HepG2 (cell line): ENCODE measurements around the gene CRABP1. TPM values are rescaled to one million over a fixed set of nuclear protein-coding genes. Genes with fewer than 3 reads are reported as not detected.

Experiments used
- ATAC-seq: fragments of 200-7000 bp; cut with Tn5 transposase; 3 replicates; pipeline ENCODE4 v1.9.1; 2020; ENCODE audit warnings: mild to moderate bottlenecking, moderate library complexity
- BruUV-seq: library from RNA; stranded (reverse); fragments of 400-500 nt; replicated peaks from 2 replicates; lab custom pipeline; 2021; lab: Mats Ljungman, UMichigan
- CTCF ChIA-PET: fragments of 300-600 bp; formaldehyde crosslinking; extraction: SDS; loops from one replicate; lab custom pipeline; 2021; ENCODE audit warnings: low total read pairs, inconsistent platforms, low intra/inter-chr PET ratio; lab: Yijun Ruan, JAX
- POLR2A ChIA-PET: fragments of 350-600 bp; sonication (Branson Sonifier 250); formaldehyde crosslinking; loops from one replicate; lab custom pipeline; 2020; ENCODE audit warnings: antibody characterized with exemption, inconsistent platforms; lab: Yijun Ruan, JAX
- DNase-seq: peaks from one replicate; pipeline ENCODE4 v3.0.0-alpha.2; 2015; ENCODE audit warnings: low spot score
- FAIRE-seq: peaks from 3 replicates; lab custom pipeline; 2011; peaks lifted over from hg19 to GRCh38; lab: Jason Lieb, UNC
- H2AFZ ChIP-seq: one replicate; pipeline ENCODE4 v1.6.1; 2011; ENCODE audit warnings: low read length, inconsistent platforms
- H3K27ac ChIP-seq: fragments of 300-600 bp; 3 replicates; pipeline ENCODE4 v1.8.0; 2011; ENCODE audit warnings: mixed run types, mild to moderate bottlenecking, mixed read lengths, low read length, inconsistent platforms; ENCODE audit not compliant: insufficient read depth; ENCODE audit errors: extremely low read length
- H3K27me3 ChIP-seq, 2 experiments: fragments of 200-600 bp in 1 of 2; 2 replicates in 1 of 2; 3 replicates in 1 of 2; pipeline versions ENCODE4 v1.6.0 to v1.8.0; 2011; ENCODE audit warnings: low read length in 2 of 2, mild to moderate bottlenecking in 2 of 2, moderate library complexity in 2 of 2, inconsistent platforms in 1 of 2; ENCODE audit not compliant: insufficient read depth in 2 of 2, control insufficient read depth in 1 of 2
- H3K36me3 ChIP-seq, 2 experiments: fragments of 200-600 bp in 1 of 2; replicated peaks in 1 of 2; 2 replicates in 1 of 2; 3 replicates in 1 of 2; pipeline versions ENCODE4 v1.5.1 to v1.8.0; 2011; ENCODE audit warnings: low read length in 2 of 2, inconsistent platforms in 1 of 2; ENCODE audit not compliant: insufficient read depth in 2 of 2, control insufficient read depth in 1 of 2
- H3K4me1 ChIP-seq: 2 replicates; pipeline ENCODE4 v1.5.1; 2012; ENCODE audit warnings: low read length, inconsistent platforms; ENCODE audit not compliant: insufficient read depth
- H3K4me2 ChIP-seq: 2 replicates; pipeline ENCODE4 v1.6.0; 2011; ENCODE audit warnings: low read depth, low read length, inconsistent platforms
- H3K4me3 ChIP-seq, 3 experiments: fragments of 200-600 bp in 1 of 3; sonication (generic), shearing (Covaris generic) in 1 of 3; replicated peaks in 1 of 3; 2 replicates each; pipeline ENCODE4 v1.5.1; 2011 to 2016; ENCODE audit warnings: low read length in 3 of 3, inconsistent platforms in 2 of 3, low read depth in 2 of 3, mild to moderate bottlenecking in 2 of 3, control low read depth in 1 of 3, mixed read lengths in 1 of 3; ENCODE audit not compliant: insufficient read depth in 1 of 3
- H3K79me2 ChIP-seq: one replicate; pipeline ENCODE4 v1.6.1; 2011; ENCODE audit warnings: low read length, inconsistent platforms; ENCODE audit not compliant: insufficient read depth
- H3K9ac ChIP-seq: 2 replicates; pipeline ENCODE4 v1.6.0; 2011; ENCODE audit warnings: mild to moderate bottlenecking, low read depth, low read length, inconsistent platforms; ENCODE audit not compliant: insufficient read depth
- H3K9me3 ChIP-seq: 2 replicates; pipeline ENCODE4 v1.5.1; 2012; ENCODE audit warnings: mild to moderate bottlenecking, low read length
- H4K20me1 ChIP-seq: 2 replicates; pipeline ENCODE4 v1.6.0; 2011; ENCODE audit warnings: inconsistent platforms, mild to moderate bottlenecking, low read length, moderate library complexity; ENCODE audit not compliant: insufficient read depth
- BRD4 ChIP-seq: sonication (generic); formaldehyde crosslinking; IDR thresholded peaks from 2 replicates; pipeline ENCODE4 v1.4.0; 2020; ENCODE audit warnings: missing genetic modification reagents
- CHD2 ChIP-seq: IDR thresholded peaks from 2 replicates; pipeline ENCODE4 v1.6.1; 2011; ENCODE audit warnings: low read depth, low read length, improper control_type of control experiment
- NFYB ChIP-seq: sonication (generic); formaldehyde crosslinking; IDR thresholded peaks from 2 replicates; pipeline ENCODE4 v1.4.0; 2020; ENCODE audit warnings: missing genetic modification reagents
- ZBTB20 ChIP-seq: sonication (generic); formaldehyde crosslinking; IDR thresholded peaks from 2 replicates; pipeline ENCODE4 v1.8.1; 2023; ENCODE audit warnings: missing genetic modification reagents, low read depth, mild to moderate bottlenecking, borderline replicate concordance
- ZNF20 ChIP-seq: sonication (generic); formaldehyde crosslinking; IDR thresholded peaks from 2 replicates; pipeline ENCODE4 v1.4.0; 2020; ENCODE audit warnings: mild to moderate bottlenecking, moderate library complexity, missing genetic modification reagents
- ZNF224 ChIP-seq: sonication (generic); formaldehyde crosslinking; IDR thresholded peaks from 2 replicates; pipeline ENCODE4 v1.5.0; 2020; ENCODE audit warnings: mild to moderate bottlenecking, missing genetic modification reagents
- ZNF446 ChIP-seq: sonication (generic); formaldehyde crosslinking; IDR thresholded peaks from 2 replicates; pipeline ENCODE4 v1.5.0; 2020; ENCODE audit warnings: mild to moderate bottlenecking, missing genetic modification reagents
- ZNF670 ChIP-seq: sonication (generic); formaldehyde crosslinking; IDR thresholded peaks from 2 replicates; pipeline ENCODE4 v1.8.0; 2022; ENCODE audit warnings: mild to moderate bottlenecking, missing genetic modification reagents, borderline replicate concordance
- ZNF720 ChIP-seq: sonication (generic); formaldehyde crosslinking; IDR thresholded peaks from 2 replicates; pipeline ENCODE4 v1.4.0; 2020; ENCODE audit warnings: missing genetic modification reagents
- ZSCAN30 ChIP-seq: sonication (generic); formaldehyde crosslinking; IDR thresholded peaks from 2 replicates; pipeline ENCODE4 v1.5.0; 2020; ENCODE audit warnings: mild to moderate bottlenecking, missing genetic modification reagents
- WGBS: methylation state at CpG from one replicate; pipeline ENCODE4 v1.1.6; 2017; ENCODE audit warnings: low lambda C conversion rate; 5-methylcytosine and 5-hydroxymethylcytosine counted together
- in situ Hi-C: cut with HindIII; loops from 2 replicates; pipeline ENCODE4 v1.10.0; 2017; ENCODE audit warnings: low pct_unique_long_range_greater_than_20kb; ENCODE audit not compliant: extremely low pct_ligation_motif_present
- intact Hi-C: fragments of 100-400 bp; cut with micrococcal nuclease; formaldehyde crosslinking; loops from one replicate; pipeline ENCODE4 v1.10.0; 2022; ENCODE audit not compliant: unreplicated experiment
- polyA plus RNA-seq, 8 experiments: library from polyadenylated mRNA; depleted of rRNA in 3 of 8; stranded (reverse) in 7 of 8; unstranded in 1 of 8; fragments of >200 nt; fragmentation: Illumina TruSeq in 4 of 8; extraction: Trizol in 4 of 8; gene quantifications; 2 replicates each; pipeline versions ENCODE4 v1.2.1 to v1.2.3, GENCODE V29; 2011 to 2016; ENCODE audit warnings: low read depth in 4 of 8, missing spikeins in 1 of 8, mixed read lengths in 1 of 8; ENCODE audit not compliant: insufficient read depth in 1 of 8
- total RNA-seq, 5 experiments: library from RNA; depleted of rRNA; stranded (reverse); fragments of >200 nt; fragmentation: Illumina TruSeq; extraction: Trizol; gene quantifications; 2 replicates each; pipeline ENCODE4 v1.2.3, GENCODE V29; 2016; ENCODE audit warnings: low read depth in 1 of 5
- TF ChIP-seq, protein P1 (sequence below): sonication (generic); formaldehyde crosslinking; IDR thresholded peaks from 2 replicates; pipeline ENCODE4 v1.5.1; 2020; ENCODE audit warnings: missing genetic modification reagents, mild to moderate bottlenecking, borderline replicate concordance
- TF ChIP-seq, protein P2 (sequence below): IDR thresholded peaks from 2 replicates; pipeline ENCODE4 v1.6.1; 2016; ENCODE audit warnings: missing biosample characterization, missing genetic modification reagents, low read depth
- TF ChIP-seq, protein P3 (sequence below): sonication (generic); formaldehyde crosslinking; IDR thresholded peaks from 2 replicates; pipeline ENCODE4 v1.5.0; 2020; ENCODE audit warnings: mild to moderate bottlenecking, missing genetic modification reagents

Gene CRABP1
- total and polyA plus RNA-seq, 2 of the 13 experiments (the other 11 are each of a cell fraction or from before 2014, with no cell fraction given), result not detected

DNA sequence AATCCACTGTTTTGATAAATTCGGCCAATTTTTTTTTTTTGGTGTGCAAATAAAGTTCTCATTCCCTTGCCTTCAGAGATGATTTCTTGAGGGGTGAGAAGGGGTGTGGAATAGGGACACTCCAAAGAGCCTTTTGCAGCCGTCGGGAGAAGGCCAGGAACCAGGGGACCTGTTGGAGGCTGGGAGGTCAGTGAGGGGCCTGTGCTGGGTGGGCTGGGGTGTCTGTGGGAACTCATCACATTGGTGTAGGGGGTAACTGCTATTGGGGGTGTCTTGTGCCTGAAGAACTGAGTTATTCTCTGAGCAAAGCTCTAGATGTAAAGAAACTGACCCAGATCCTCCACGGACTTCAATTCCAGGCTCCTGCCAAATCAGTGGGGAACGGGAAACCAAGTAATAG, 27.2 kb upstream of the CRABP1 start:
- FAIRE-seq, result no peak
- H2AFZ ChIP-seq, result no peak overlapping the region
- TF ChIP-seq, protein P1, sequence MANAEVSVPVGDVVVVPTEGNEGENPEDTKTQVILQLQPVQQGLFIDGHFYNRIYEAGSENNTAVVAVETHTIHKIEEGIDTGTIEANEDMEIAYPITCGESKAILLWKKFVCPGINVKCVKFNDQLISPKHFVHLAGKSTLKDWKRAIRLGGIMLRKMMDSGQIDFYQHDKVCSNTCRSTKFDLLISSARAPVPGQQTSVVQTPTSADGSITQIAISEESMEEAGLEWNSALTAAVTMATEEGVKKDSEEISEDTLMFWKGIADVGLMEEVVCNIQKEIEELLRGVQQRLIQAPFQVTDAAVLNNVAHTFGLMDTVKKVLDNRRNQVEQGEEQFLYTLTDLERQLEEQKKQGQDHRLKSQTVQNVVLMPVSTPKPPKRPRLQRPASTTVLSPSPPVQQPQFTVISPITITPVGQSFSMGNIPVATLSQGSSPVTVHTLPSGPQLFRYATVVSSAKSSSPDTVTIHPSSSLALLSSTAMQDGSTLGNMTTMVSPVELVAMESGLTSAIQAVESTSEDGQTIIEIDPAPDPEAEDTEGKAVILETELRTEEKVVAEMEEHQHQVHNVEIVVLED (CRISPR knock-in tag), result no peak
- TF ChIP-seq, protein P2, sequence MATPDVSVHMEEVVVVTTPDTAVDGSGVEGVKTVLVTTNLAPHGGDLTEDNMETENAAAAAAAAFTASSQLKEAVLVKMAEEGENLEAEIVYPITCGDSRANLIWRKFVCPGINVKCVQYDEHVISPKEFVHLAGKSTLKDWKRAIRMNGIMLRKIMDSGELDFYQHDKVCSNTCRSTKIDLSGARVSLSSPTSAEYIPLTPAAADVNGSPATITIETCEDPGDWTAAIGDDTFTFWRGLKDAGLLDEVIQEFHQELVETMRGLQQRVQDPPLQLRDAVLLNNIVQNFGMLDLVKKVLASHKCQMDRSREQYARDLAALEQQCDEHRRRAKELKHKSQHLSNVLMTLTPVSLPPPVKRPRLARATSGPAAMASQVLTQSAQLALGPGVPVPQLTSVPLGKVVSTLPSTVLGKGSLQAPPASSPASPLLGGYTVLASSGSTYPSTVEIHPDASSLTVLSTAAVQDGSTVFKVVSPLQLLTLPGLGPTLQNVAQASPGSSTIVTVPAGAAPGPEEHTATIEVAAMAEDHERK (CRISPR knock-in tag), result no peak
- TF ChIP-seq CHD2 (no peak), ZBTB20 (no peak), ZNF446 (CRISPR knock-in tag) (no peak), ZSCAN30 (no peak), ZNF720 (CRISPR knock-in tag) (no peak), ZNF670 (no peak), ZNF20 (CRISPR knock-in tag) (no peak), ZNF224 (CRISPR knock-in tag) (no peak), BRD4 (no peak), NFYB (CRISPR knock-in tag) (no peak)
- TF ChIP-seq, protein P3, sequence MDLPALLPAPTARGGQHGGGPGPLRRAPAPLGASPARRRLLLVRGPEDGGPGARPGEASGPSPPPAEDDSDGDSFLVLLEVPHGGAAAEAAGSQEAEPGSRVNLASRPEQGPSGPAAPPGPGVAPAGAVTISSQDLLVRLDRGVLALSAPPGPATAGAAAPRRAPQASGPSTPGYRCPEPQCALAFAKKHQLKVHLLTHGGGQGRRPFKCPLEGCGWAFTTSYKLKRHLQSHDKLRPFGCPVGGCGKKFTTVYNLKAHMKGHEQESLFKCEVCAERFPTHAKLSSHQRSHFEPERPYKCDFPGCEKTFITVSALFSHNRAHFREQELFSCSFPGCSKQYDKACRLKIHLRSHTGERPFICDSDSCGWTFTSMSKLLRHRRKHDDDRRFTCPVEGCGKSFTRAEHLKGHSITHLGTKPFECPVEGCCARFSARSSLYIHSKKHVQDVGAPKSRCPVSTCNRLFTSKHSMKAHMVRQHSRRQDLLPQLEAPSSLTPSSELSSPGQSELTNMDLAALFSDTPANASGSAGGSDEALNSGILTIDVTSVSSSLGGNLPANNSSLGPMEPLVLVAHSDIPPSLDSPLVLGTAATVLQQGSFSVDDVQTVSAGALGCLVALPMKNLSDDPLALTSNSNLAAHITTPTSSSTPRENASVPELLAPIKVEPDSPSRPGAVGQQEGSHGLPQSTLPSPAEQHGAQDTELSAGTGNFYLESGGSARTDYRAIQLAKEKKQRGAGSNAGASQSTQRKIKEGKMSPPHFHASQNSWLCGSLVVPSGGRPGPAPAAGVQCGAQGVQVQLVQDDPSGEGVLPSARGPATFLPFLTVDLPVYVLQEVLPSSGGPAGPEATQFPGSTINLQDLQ (CRISPR knock-in tag), result no peak
- TF ChIP-seq, all 625 proteins: peak for 0
- no peaks in the 10 kb centered on the region for H4K20me1 ChIP-seq
- no peaks in the 10 kb centered on the region for H3K36me3 ChIP-seq
- no peak for DNase-seq
- in situ Hi-C loops, result loop anchor here (5.0 kb wide), 1 partner anchor 109 kb away; no protein-coding TSS in a partner anchor
- 26% methylated on average over 5 of the region's 5 CpGs for WGBS
- ChIA-PET POLR2A (interaction anchor here (1.0 kb wide), 1 partner anchor 125 kb away, joined by 3 read pairs; the partner anchor contains the start of gene IREB2), CTCF (no interaction called here)
- H3K79me2 ChIP-seq, result no peaks in the 10 kb centered on the region
- intact Hi-C loops, result no loop called here
- H3K27ac ChIP-seq, result no peak overlapping the region
- no peak overlapping the region for H3K4me3 ChIP-seq
- no TSS peak for BruUV-seq
- H3K9me3 ChIP-seq, result no peaks in the 10 kb centered on the region
- H3K9ac ChIP-seq, result no peak overlapping the region
- H3K4me2 ChIP-seq, result no peak overlapping the region
- H3K27me3 ChIP-seq, result peaks cover 2 to 35% of the 10 kb centered on the region in 2 experiments; a peak in 4 of 5 replicates
- H3K4me1 ChIP-seq, result peaks cover 5% of the 10 kb centered on the region; the same call in 1 of the 2 replicates
- ATAC-seq, result no peak
